Measurements from ENCODE around the gene RGS19. TPM values are rescaled to one million over a fixed set of nuclear protein-coding genes. Genes with fewer than 3 reads are reported as not detected.

Gene RGS19
- total RNA-seq, 3 donors from 2014 or later, result 14.7 to 22.2 (median 16.4) TPM

GRCh38 chr20:64075556-64075955, 3.8 kb downstream of the RGS19 start:
- DNase-seq (ENCODE audit: low spot score in 2 of 2), result no peak
- Histone ChIP-seq H3K36me3 (no peaks in the 10 kb centered on the region), H3K9me3 (no peaks in the 10 kb centered on the region), H3K4me3 (no peak overlapping the region), H3K27ac (no peak overlapping the region), H3K27me3 (no peaks in the 10 kb centered on the region), H3K4me1 (peaks cover 8 to 9% of the 10 kb centered on the region in 2 donors)
- TF ChIP-seq POLR2A (IDR thresholded peaks at IDR 0.05) (no peak), CTCF (IDR thresholded peaks at IDR 0.05) (no peak), POLR2AphosphoS5 (IDR thresholded peaks at IDR 0.05) (no peak)
- intact Hi-C loops (cut with DNase I; ENCODE audit: low total_unique reads), result no loop called here

- Histone ChIP-seq H3K4me3 (no peak overlapping the region), H3K9me3 (no peaks in the 10 kb centered on the region), H3K36me3 (no peaks in the 10 kb centered on the region), H3K27ac (no peak overlapping the region), H3K27me3 (no peaks in the 10 kb centered on the region), H3K4me1 (peaks cover 8 to 9% of the 10 kb centered on the region in 2 donors)
- DNase-seq (ENCODE audit: low spot score in 2 of 2), result no peak
- intact Hi-C loops (cut with DNase I; ENCODE audit: low total_unique reads), result no loop called here
- TF ChIP-seq POLR2A (IDR thresholded peaks at IDR 0.05) (no peak), CTCF (IDR thresholded peaks at IDR 0.05) (no peak), POLR2AphosphoS5 (IDR thresholded peaks at IDR 0.05) (no peak)
These were observed 4.4 kb downstream of the RGS19 start for GRCh38 chr20:64074963-64075362.

GRCh38 chr20:64074184-64074789, 5.0 kb downstream of the RGS19 start:
- no peak for DNase-seq (ENCODE audit: low spot score in 2 of 2)
- H3K4me1 ChIP-seq, result peaks cover 8 to 9% of the 10 kb centered on the region in 2 donors

GRCh38 chr20:64073476-64074183, 5.7 kb downstream of the RGS19 start:
- H3K27me3 ChIP-seq, result no peaks in the 10 kb centered on the region
- H3K36me3 ChIP-seq, result no peaks in the 10 kb centered on the region
- H3K4me1 ChIP-seq, result peaks cover 3 to 4% of the 10 kb centered on the region in 2 donors
- H3K9me3 ChIP-seq, result no peaks in the 10 kb centered on the region
- H3K4me3 ChIP-seq, result no peak overlapping the region
- TF ChIP-seq POLR2AphosphoS5 (IDR thresholded peaks at IDR 0.05), result no peak
- no peak for TF ChIP-seq CTCF (IDR thresholded peaks at IDR 0.05)
- TF ChIP-seq POLR2A (IDR thresholded peaks at IDR 0.05), result no peak
- intact Hi-C loops (cut with DNase I; ENCODE audit: low total_unique reads), result no loop called here
- H3K27ac ChIP-seq, result no peak overlapping the region
- DNase-seq (ENCODE audit: low spot score in 2 of 2), result no peak

More at GRCh38 chr20:64074184-64074789, 5.0 kb downstream of the RGS19 start:
- H3K4me3 ChIP-seq, result no peak overlapping the region
- H3K9me3 ChIP-seq, result no peaks in the 10 kb centered on the region
- intact Hi-C loops (cut with DNase I; ENCODE audit: low total_unique reads), result no loop called here
- H3K27me3 ChIP-seq, result no peaks in the 10 kb centered on the region
- H3K36me3 ChIP-seq, result no peaks in the 10 kb centered on the region
- TF ChIP-seq CTCF (IDR thresholded peaks at IDR 0.05) (no peak), POLR2A (IDR thresholded peaks at IDR 0.05) (no peak), POLR2AphosphoS5 (IDR thresholded peaks at IDR 0.05) (no peak)
- no peak overlapping the region for H3K27ac ChIP-seq

- no peaks in the 10 kb centered on the region for H3K36me3 ChIP-seq
These were observed 6.7 kb downstream of the RGS19 start for GRCh38 chr20:64072498-64073063.

More at GRCh38 chr20:64072498-64073063, 6.7 kb downstream of the RGS19 start:
- DNase-seq (ENCODE audit: low spot score in 2 of 2), result no peak
- intact Hi-C loops (cut with DNase I; ENCODE audit: low total_unique reads), result no loop called here
- Histone ChIP-seq H3K4me1 (no peaks in the 10 kb centered on the region), H3K27me3 (no peaks in the 10 kb centered on the region), H3K4me3 (no peak overlapping the region), H3K9me3 (no peaks in the 10 kb centered on the region), H3K27ac (no peak overlapping the region)
- TF ChIP-seq POLR2A (IDR thresholded peaks at IDR 0.05) (no peak), POLR2AphosphoS5 (IDR thresholded peaks at IDR 0.05) (no peak), CTCF (IDR thresholded peaks at IDR 0.05) (no peak)
